GM19043 (cell line): Measurements from ENCODE around the gene RHAG.
A peak's percentile ranks its signal among the peaks of the same experiment; 100 is the strongest.
"Not testable (repeated sequence)": the region's sequence is repeated elsewhere in the genome, so short reads cannot be mapped to it uniquely, and the experiment has no call there.

Experiments
- ATAC-seq: cut with Tn5 transposase; IDR thresholded peaks from one replicate; pipeline ENCODE4 v1.9.1; 2021; ENCODE audit warnings: low read depth; ENCODE audit not compliant: unreplicated experiment

Gene RHAG

DNA sequence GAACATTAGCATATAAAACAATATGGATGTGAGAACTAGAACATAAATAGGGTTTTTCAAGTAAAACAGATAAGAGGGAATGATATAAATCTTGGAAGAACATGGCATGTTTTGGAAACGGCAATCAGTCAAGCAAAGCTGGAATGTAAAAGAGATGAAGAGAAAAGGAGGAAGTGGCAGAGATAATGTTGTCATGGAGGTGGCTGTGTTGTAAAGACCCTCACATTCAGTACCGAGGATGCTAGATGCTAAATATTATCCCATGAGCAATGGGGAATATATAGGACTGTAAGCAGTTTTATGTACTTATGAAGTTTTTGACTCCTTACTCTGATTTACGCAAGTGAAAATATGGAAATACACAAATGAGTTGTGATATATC, 702 bp upstream of the RHAG start:
- ATAC-seq = no peak

DNA sequence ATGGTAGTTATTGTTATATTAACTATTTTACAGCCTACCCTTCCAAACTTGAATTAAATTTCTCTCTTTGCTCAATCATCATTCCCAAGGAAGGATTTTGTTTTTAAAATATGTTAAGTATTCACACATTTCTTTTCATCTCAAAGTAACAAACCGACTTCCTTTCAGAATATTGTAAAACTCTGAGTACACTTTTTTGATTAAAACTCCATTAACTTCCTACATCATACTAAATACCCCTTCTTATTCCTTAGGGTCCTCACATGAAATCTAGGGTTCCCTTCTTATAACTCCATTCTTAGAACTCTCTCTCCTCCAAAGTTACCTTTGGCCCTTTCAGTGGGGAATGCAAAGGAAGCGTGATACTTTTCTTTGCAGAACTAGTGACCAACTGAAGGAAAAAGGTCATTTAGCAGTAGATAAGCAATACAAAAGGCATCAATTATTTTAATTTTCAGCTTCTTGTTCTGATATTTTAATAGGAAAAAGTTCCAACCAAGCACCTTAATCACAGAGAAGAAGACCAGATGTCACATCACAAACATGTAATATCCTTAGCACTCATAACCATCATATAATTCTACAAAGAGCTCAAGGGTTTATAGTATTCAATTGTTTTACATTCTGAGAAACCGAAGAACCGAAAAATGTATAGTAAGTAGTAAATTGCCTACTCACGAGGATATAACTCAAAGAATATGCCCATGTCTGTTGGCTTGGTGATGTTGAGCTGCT, 494 bp downstream of the RHAG start:
- no peak for ATAC-seq

DNA sequence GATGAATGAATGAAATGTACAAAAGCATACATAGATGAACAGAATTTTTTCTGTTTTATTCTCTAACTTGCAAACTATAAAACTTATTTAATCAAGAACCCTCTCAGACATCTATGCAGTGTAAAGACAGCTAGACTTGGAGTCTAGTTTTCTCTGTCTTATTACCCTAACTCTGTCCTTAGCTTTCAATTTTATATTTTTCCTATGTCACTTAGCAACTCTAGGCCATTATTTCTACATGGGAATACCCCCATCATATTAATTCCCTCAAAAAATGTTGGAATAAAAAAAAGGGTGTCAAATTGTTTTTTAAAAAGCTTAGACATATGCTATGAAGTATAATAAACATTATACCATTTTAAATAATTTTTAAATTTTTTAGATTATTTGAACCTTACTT, 1.2 kb downstream of the RHAG start:
- ATAC-seq = no peak

DNA sequence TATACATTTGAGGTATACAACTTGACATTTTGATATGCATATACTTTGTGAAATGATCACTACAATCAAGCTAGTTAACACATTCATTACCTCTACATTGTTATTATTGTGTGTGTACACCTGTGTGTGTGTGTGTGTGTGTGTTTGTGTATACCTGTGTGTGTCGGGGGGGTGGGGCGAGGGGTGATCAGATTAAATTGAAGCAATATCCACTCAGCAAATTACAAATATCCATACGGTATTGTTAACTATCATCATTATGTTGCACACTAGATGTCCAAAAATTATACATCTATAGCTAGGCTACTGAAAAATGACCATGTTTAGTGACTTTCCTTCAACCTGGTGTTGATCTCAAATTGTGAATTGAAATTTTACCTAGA, 1.8 kb downstream of the RHAG start:
- no peak for ATAC-seq

DNA sequence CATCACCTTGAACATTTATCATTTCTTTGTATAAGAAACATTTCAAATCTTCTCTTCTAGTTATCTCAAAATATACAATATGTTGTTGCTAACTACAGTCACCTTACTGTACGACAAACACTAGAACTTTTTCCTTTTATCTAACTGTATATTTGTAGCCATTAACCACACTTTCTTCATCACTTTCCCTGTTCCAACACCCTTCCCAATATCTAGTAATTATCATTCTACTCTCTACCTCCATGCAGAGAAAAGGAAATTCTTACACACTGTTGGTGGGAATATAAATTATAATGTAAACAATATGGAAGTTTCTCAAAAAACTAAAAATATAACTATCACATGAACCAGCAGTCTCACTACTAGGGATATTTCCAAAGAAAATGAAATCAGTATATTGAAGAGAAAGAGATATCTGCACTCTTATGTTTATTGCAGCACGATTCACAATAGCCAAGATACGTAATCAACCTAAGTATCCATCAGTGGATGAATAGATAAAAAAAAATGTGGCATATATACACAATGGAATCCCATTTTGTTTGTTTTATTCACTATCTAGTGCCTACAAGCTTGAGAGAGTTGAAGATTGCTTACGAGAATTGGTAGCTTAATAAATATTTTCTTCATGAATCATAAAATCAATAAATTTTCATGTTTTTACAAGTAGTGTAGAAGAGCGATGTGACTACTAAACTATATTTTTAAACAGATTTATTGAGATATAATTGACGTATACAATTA, 2.4 kb downstream of the RHAG start:
- no peak for ATAC-seq

DNA sequence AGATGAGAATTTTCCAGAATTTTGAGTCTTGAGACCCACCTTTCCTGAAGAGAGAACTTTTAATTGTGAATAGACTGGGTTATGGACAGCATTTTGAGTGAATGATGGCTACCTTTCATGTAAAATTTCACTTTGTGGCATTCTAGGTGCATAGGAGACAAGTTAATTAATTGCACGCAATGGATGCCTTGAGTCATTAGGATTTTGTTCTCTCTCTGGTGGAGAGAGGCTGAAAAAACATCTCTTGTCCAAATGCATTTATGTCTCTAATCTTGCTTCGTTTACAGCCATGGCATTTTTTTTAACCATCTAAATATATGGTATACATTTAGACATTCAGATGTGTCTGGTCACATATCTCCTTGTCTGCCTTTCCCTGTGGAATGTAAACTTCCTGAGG, 3.1 kb downstream of the RHAG start:
- no peak for ATAC-seq

DNA sequence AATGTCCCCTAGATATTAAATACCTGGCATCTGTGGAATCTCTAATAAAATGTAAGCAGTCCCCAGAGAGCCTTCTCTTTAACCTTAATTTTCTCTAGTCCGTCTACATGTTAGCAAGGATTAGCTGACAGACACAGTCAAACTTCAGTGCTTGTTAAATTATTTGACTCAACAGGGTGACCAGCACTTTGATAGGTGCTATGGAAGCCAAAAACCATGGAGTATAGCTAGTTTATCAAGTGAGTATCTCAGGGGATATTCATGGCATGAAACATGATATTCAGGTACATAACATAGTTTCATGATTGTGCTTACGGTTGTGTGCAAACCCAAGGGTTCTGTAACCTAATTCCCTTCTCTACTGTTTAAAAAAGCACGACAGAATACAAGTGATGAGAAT, 3.9 kb downstream of the RHAG start:
- ATAC-seq = no peak

DNA sequence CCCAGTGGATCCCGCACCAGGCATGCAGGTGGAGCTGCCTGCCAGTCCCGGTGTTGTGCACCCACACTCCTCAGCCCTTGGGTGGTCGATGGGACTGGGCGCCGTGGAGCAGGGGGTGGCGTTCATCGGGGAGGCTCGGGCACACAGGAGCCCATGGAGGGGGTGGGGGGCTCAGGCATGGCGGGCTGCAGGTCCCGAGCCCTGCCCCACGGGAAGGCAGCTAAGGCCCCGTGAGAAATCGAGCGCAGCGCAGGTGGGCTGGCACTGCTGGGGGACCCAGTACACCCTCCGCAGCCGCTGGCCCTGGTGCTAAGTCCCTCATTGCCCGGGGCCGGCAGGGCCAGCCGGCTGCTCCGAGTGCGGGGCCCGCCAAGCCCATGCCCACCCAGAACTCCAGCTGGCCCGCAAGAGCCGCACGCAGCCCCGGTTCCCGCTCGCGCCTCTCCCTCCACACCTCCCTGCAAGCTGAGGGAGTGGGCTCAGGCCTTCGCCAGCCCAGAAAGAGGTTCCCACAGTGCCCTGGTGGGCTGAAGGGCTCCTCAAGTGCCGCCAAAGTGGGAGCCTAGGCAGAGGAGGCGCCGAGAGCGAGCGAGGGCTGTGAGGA, 7.1 kb downstream of the RHAG start:
- ATAC-seq = not testable (repeated sequence)

DNA sequence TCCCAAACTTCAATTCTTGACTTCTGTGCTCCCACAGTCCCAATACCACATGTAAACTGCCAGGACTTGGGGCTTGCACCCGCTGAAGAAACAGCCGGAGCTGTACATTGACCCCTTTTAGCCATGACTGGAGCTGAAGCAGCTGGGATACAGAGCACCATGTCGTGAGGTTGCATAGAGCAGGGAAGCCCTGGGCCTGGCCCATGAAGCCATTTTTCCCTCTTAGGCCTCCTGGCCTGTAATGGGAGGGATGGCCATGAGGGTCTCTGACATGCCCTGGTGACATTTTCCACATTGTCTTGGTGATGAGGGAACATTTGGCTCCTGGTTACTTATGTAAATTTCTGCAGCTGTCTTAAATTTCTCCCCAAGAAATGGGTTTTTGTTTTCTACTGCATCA, 9.8 kb downstream of the RHAG start:
- no peak for ATAC-seq

DNA sequence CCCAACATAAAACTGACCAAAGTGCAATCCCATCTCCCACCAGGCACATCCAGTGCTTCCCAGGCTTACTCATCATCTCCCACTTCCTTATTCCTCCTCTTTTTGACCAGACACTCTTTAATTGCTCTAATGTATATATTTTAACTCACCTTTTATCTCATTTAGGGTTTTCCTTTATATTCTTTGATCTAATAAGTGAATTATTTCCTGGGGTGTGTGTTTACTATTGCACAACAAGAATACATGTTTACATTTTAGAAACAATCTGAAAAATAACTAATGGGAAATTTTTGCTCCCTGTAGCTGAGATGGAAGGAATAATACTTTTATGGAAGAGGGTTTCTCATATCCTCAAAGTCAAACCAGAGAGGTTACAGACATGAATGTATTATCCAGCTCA, 18.4 kb downstream of the RHAG start:
- no peak for ATAC-seq

DNA sequence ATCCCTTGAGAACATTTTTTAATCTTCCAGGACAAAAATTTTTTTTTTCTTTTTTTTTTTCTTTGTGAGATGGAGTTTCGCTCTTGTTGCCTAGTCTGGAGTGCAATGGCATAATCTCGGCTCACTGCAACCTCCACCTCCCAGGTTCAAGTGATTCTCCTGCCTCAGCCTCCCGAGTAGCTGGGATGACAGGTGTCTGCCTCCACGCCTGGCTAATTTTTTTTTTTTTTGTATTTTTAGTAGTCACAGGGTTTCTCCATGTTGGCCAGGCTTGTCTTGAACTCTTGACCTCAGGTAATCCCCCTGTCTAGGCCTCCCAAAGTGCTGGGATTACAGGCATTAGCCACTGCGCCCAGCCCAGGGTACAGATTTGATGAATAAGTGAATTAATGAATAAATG, 22.5 kb downstream of the RHAG start:
- ATAC-seq = not testable (repeated sequence)

DNA sequence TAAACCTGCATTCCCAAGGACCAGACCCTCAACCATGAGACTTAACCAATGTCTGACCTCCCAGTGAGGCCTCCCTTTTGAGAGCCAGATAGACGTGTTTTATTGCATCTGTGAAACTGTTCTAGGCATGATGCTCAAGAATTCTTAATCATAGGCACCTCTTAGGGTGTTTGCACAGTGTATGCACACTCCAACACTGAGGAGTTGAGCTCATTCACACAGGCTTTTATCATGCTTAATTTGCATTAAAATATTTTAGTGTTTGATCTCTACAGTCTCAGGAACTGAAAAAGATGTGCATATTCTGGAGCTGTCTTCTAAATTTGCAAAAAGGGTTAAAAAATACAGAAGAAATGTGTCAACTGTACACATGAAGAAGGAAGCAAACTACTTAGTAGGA, 27.4 kb downstream of the RHAG start:
- no peak for ATAC-seq

DNA sequence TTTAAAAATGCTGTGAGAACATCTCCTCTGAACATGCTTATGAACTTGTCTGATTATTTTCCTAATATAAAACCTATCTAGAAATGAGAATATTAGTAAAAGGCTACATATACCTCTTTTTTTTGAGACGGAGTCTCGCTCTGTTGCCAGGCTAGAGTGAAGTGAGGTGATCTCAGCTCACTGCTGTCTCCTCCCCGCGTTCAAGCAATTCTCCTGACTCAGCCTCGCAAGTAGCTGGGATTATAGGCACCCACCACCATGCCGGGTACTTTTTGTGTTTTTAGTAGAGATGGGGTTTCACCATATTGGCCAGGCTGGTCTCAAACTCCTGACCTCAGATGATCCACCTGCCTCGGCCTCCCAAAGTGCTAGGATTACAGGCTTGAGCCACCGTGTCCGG, 28.4 kb downstream of the RHAG start:
- ATAC-seq = not testable (repeated sequence)

DNA sequence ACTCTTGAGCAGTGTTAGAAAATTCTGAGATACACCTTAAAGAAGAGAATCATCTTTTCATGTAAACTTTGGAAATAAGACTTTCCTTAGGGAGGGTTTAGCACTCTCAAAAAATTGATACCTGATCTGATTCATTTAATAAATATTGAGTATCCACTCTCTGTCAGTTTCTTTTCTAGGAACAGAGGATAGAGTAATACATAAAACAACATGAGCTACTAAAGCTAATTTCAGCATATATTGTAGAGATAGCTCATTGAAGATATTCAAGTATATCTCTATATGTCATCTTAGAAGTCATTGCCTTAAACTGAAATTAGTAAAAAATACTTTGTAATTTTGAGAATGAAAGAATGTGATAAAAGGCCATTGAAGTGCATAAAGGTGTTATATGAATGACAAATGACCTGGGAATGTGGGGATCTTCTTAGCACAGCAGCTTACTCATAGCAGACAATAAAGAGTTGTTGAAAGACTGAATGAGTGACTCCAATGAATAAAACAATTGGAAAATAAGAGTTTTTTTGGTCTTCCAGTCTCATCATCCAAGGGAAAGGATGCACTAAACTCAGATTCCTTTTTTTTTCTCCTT, 29.2 kb downstream of the RHAG start:
- ATAC-seq = no peak

DNA sequence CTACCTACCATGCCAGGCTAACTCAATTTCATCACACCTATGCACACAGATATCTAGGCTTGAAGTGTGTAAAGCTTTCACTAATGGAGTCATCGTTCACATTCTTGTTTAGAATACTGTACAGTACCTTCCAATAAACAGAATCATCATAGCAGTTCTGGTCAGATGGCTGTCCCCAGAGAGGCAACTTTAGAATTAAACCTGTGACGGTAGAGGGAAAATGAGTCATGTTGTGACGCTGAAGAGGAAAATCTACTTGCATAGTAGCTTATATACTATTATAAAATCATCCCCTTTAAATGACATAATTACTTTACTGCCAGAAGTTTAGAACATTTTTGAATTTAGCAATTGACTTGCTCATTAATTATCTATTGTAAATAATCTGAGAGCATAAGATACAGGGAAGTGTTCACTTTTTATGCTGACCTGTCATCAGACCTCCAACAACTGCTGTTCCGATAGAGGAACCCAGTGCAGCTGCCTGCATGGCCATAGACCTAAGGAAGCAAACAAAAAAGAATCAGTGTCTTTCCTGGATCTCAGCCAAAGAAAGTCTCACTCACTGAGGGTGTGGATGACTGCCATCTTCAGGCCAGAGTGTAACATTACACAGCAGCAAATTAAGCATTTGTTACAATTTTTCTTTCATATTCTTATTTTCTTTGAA, 29.8 kb downstream of the RHAG start:
- peak; percentile 97 for ATAC-seq

DNA sequence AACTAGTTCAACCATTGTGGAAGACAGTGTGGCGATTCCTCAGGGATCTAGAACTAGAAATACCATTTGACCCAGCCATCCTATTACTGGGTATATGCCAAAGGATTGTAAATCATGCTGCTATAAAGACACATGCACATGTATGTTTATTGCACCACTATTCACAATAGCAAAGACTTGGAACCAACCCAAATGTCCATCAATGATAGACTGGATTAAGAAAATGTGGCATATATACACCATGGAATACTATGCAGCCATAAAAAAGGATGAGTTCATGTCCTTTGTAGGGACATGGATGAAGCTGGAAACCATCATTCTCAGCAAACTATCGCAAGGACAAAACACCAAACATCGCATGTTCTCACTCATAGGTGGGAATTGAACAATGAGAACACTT, 32.6 kb downstream of the RHAG start:
- not testable (repeated sequence) for ATAC-seq

DNA sequence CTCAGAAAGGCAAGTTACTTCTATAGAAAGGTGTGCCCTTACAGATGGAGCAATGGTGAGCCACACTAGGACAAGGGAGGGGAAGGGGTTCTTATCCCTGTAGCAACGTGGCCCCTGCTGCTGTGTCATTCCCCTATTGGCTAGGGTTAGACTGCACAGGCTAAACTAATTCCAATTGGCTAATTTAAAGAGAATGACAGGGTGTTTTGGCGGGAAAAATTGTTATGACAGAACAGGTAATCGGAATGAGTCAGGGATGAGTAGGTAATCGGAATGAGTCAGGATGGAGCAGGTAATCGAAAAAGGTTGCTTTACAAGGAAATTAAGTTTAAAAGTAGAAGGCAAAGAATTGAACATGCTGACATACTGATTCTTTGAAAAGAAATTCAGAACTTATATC, 49.4 kb downstream of the RHAG start:
- not testable (repeated sequence) for ATAC-seq

DNA sequence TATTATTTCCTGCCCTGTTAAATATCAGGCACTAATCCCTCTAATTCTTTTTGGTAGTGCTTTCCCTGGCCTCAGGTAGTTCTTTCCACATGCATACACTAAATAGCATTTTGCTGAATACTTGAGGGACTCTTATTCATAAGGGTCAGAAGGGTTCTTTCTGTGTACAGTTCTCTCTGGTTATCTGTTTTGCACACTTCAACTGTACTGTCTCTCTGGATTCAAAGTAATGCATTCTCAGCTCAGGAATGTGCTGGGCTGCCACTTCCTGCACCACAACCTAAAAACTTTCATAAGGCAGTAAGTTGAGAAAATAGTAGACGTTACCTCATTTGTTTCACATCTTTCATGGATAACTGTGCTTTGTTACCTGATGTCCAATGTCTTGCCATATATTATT, 54.1 kb downstream of the RHAG start:
- ATAC-seq = no peak

DNA sequence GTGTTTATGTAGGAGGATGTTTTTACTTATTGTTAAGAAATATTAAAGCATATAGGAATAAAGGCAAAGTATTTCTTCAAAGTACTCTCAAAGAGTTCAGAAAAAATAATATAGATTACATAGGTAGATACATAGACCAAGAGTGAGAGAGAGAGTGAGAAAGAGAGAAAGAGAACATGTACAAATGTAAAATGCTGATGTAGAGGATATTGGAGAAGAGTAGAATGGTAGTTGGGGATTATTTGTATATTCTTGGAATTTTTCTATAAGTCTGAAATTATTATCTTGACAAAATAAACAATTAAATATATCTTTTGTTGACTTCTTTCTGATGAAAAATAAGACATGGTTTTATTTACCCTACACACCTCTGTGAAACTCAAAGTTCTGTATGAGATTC, 57.0 kb downstream of the RHAG start:
- no peak for ATAC-seq

DNA sequence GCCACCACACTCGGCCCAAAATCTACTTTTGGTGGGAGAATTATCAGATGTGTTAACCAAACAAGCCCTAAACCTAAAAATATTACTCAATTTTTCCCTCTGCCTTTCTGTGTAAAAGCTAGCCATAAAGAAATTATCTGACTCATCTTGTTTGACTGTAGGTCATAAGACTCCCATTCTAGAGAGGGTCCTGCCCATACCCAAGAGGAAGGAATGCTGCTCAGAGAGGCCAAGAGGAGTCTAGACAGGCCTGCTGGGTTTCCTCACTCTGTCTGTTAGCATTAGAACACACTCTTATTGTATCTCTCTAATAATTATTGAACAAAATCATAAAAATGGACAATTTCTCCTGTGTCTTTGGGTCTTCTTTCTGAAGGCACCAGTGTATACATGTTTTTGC, 60.0 kb downstream of the RHAG start:
- ATAC-seq = no peak

DNA sequence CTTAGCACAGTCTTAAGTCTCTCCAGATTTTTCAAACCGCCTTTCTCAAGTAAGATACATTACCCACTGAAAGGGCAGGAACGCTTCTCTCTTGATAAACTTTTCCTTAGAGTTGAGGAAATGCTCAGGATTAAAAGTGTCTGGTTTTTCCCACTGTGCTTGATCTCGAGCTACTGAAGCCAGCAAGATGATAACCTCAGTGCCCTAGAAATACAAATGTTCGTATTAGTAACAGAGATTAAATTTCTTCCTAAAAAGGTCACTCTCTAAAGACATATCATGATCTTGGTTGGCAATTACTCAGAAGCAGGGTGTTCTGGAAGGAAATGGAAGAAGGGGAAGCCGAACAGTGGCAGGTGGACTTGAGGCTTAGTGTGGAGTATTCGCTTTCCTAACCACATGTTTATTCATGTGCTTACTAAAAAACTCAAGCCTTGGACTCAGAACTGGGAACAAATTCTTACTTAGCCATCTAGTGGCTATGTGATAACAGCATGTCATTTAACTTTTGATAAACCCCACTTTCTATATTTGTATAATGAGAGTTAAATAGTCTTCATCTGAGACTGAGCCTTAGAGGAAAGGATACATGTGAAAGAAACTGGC, 66.1 kb downstream of the RHAG start:
- ATAC-seq = no peak
